ENCODE results near the gene NPAS3.

NPAS3 gene

DNA sequence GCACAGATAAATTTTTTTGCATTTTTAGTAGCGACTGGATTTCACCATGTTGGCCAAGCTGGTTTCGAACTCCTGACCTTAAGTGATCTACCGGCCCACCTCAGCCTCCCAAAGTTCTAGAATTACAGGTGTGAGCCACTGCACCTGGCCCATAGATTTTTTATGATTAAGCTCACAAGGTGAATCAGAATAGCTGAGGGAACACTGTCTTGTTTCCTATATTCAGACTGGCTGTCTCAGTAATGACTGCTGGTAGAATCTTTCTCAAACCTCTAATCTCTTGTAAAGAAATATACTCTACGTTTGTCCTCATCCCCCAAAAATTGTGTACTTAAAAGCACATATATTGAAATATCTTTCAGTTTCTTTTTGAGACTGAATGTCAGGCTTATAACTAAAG lies 650.1 kb downstream of the NPAS3 start:
- Mint-ChIP-seq H3K4me3 (no peak overlapping the region), H3K4me1 (no peaks in the 10 kb centered on the region), H3K9me3 (peaks cover 0 to 9% of the 10 kb centered on the region in 2 donors), H3K27ac (no peak overlapping the region), H3K27me3 (no peaks in the 10 kb centered on the region)
- DNase-seq = no peak
- no peak for ATAC-seq

DNA sequence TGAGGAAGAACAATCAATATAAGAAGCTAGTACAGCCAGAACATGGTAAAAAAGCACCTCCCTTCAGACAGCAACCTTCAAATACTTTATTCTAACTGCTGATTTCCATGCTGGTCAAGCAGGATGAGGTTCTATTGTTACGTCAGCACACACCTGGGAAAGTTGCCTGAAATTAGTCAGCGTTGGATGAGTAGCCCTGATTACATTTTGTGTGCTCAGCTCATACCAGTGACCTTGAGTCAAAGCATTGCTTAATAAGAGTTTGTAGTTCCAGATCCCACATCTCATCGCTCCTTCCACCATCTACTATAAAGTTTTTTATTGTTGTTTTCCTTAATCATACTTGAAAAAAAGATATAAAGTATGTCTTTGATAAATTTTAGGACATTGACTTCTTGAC lies 650.7 kb downstream of the NPAS3 start:
- no peaks in the 10 kb centered on the region for H3K27me3 Mint-ChIP-seq
- peaks cover 0 to 9% of the 10 kb centered on the region in 2 donors for H3K9me3 Mint-ChIP-seq
- no peak overlapping the region for H3K4me3 Mint-ChIP-seq
- no peak for DNase-seq
- no peaks in the 10 kb centered on the region for H3K4me1 Mint-ChIP-seq
- H3K27ac Mint-ChIP-seq = no peak overlapping the region
- no peak for ATAC-seq

DNA sequence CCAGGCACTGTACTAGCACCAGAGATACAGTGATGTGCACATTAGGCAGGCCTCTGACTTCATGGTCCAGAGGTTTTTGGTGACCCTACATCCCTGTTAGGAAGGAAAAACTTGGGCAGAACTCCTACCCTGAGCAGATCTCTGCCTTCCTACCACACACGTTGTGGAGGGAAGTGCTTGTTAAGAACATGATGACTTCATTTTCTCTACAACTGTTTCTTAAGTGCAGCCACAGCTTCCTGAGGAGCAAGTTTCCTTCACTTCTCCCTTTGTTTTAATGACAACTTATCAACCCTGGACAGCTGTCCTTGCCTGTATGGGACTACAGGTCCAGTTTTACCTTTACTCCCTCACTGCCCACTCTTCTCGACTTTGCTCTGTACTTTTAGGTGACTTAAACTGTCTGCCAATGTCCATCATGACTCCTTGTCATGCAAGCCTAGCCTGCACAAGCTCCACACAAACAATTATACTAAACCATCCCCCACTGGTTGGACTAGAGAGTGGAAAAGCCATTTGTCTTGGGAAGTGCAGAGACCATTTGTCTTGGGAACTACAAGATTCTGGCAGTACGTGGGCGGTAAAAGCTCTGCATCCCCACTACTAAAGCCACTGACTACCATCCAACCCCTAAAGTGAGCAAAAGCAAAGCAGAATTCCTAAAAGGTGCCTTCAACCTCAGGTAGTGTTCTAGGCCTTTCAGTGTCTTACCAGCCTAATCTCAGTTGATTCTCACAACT lies 652.4 kb downstream of the NPAS3 start:
- no peak for DNase-seq
- no peaks in the 10 kb centered on the region for H3K27me3 Mint-ChIP-seq
- H3K9me3 Mint-ChIP-seq = peaks cover 0 to 9% of the 10 kb centered on the region in 2 donors
- no peak overlapping the region for H3K27ac Mint-ChIP-seq
- H3K4me1 Mint-ChIP-seq = no peaks in the 10 kb centered on the region
- ATAC-seq = no peak
- H3K4me3 Mint-ChIP-seq = no peak overlapping the region

DNA sequence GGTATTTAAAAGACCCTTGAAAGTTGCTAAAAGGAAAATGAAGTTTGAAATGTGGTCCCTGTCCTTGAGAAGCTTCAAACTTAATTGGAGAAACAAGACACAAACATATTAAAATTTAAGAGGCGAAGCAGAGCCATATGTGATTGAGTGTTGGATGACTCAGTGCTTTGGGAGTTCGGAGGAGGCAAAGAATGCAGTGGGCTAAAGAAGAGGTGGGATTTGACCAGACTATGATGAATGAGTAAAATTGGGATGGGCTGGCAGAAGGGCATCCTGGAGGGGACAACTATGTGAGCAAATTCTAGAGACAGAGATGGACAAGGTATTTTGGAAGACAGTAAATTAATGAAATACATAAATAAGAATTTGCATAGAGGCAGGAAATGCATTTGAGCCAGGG lies 653.6 kb downstream of the NPAS3 start:
- Mint-ChIP-seq H3K9me3 (peaks cover 0 to 9% of the 10 kb centered on the region in 2 donors), H3K27ac (no peak overlapping the region), H3K4me1 (no peaks in the 10 kb centered on the region), H3K4me3 (no peak overlapping the region), H3K27me3 (no peaks in the 10 kb centered on the region)
- DNase-seq (no peak), ATAC-seq (no peak)

DNA sequence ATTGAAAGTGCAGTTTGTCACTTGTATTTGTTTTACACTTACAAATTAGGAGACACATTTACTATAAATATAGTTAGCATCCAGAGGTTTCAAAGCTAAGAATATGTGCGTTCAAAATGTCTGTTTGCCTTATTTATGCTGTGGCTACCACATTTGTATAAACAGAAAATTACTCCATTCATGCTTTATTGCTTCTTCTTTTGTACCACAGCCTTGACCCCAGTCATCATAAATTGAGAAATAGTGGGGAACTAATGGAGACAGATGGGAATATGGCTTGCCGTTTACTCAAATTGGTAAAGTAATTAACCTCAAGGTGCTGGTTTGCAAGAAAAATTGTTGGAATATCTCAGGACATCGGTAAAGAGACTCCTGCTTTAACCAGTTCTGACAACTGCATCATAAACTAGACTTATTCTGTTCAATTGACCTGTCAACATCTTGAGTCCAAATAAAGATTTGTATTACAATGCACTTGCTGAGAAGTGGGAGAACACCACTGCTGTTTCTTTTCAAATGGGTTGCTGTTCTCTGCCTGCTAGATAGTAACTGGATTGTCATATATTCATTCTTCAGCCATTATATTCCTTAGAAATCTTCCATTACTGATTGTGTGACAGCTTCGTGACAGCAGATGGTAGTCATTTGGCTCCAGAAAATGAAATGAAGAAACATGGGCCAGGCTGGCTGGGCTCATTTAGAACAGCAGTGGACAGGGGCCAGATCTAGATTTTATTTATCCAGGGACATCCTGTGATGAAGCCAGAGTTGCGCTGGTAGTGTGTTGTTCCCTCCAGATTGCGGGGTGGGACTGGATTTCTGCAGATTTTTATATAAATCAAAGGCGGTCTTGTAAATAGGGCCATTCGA lies 657.8 kb downstream of the NPAS3 start:
- no peak overlapping the region for H3K27ac Mint-ChIP-seq
- peaks cover 0 to 2% of the 10 kb centered on the region in 2 donors for H3K9me3 Mint-ChIP-seq
- H3K4me1 Mint-ChIP-seq = no peaks in the 10 kb centered on the region
- DNase-seq (no peak), ATAC-seq (no peak)
- peaks cover 7% of the 10 kb centered on the region for H3K27me3 Mint-ChIP-seq
- H3K4me3 Mint-ChIP-seq = no peak overlapping the region

DNA sequence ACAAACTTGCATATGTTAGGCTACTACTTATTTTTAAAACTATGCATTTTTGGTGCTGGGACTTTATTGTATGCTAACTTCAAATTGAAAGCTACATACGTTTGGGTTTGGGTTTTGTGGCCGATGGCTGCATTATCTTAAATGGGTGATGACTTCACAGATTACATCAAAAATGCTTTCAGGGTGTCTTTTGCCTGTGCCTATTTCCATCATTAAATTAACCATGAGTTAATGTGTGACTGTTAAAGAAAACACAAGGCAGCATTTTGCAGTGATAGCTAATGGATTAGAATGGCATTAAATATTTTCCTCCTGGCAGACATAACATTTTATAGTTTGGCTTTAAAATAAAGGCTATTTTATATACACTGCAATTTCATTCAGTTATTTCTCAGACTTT lies 659.9 kb downstream of the NPAS3 start:
- DNase-seq = no peak
- no peaks in the 10 kb centered on the region for H3K4me1 Mint-ChIP-seq
- no peak for ATAC-seq
- H3K27me3 Mint-ChIP-seq = peaks cover 7% of the 10 kb centered on the region
- no peaks in the 10 kb centered on the region for H3K9me3 Mint-ChIP-seq
- H3K27ac Mint-ChIP-seq = no peak overlapping the region
- H3K4me3 Mint-ChIP-seq = no peak overlapping the region

DNA sequence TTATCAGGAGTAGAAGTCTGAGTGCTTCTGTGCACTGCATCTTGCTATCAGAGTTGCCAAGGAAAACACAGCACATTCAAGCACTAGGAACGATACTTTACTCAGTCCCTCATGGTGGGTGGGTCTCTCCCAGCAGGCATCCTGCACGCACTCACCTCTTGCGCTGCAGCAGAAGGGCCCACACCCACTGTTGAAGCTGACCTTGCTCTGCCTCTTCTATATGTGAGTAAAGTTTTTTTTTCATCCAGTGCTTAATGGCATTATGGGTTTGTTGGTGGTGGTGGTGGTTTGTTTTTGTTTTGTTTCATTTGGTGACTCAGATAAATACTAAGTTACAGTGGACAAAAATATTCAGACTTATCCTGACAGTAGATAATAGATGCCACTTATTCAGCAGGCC lies 663.7 kb downstream of the NPAS3 start:
- Mint-ChIP-seq H3K27ac (no peak overlapping the region), H3K9me3 (no peaks in the 10 kb centered on the region), H3K27me3 (peaks cover 7% of the 10 kb centered on the region), H3K4me1 (no peaks in the 10 kb centered on the region), H3K4me3 (no peak overlapping the region)
- DNase-seq = no peak
- ATAC-seq = no peak

DNA sequence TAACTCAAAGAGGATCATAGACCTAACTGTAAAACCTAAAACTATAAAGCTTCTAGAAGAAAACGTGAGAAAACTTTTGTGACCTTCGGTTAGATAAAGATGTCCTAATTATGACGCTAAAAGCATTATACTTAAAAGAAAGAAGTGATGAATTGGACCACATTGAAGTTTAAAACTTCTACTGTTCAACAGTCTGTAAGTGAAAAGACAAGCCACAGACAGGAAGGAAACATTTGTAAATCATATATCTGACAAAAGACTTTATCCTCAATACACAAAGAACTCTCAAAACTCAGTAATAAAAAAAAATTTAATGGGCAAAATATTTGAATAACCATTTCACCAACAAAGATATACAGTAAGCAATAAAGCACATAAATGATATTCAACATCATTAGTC lies 667.9 kb downstream of the NPAS3 start:
- H3K9me3 Mint-ChIP-seq = no peaks in the 10 kb centered on the region
- DNase-seq = no peak
- no peak overlapping the region for H3K27ac Mint-ChIP-seq
- H3K27me3 Mint-ChIP-seq = no peaks in the 10 kb centered on the region
- H3K4me3 Mint-ChIP-seq = no peak overlapping the region
- no peak for ATAC-seq
- no peaks in the 10 kb centered on the region for H3K4me1 Mint-ChIP-seq

DNA sequence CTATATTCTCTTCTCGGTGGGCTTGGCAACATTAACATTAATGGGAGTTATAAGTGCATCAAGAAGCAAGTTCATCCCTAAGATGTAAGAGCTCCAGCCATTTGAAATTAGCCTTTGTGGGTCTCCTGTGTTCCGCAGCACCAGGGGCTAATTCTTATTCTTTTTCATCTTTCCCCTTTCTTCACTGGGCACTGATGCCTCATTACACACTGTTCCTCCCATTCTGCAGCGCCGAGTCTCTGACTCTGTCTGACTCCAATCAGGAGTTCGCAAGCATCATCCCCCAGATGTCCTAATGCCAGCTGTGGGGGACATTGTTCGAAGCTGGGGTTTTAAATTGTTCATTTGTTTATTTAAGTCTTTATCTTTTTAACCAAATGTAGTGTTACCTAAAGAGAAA lies 670.9 kb downstream of the NPAS3 start:
- DNase-seq = no peak
- H3K4me1 Mint-ChIP-seq = no peaks in the 10 kb centered on the region
- no peak overlapping the region for H3K4me3 Mint-ChIP-seq
- peak overlapping the region in 1 of 2 donors; percentile 79 for H3K27ac Mint-ChIP-seq
- H3K27me3 Mint-ChIP-seq = no peaks in the 10 kb centered on the region
- no peaks in the 10 kb centered on the region for H3K9me3 Mint-ChIP-seq
- no peak for ATAC-seq

DNA sequence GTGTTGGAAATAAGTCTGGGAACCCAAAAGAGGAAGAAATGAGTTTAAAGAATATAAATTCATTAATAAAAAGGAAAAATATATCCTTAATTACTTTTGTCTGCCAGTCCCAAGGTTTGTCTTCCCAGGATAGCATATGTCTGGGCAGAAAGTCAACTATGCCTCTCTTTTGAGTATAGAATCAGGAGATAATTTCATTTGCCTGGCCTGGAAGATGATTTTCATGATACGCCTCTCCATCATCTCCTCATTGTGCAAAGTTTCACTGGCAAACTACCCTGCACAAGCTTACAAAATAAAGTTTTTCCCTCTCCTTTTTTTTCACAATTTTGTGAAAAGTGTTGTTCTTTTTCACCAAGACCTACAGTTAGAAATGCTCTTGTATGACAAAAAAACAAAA lies 671.4 kb downstream of the NPAS3 start:
- Mint-ChIP-seq H3K4me3 (no peak overlapping the region), H3K27me3 (no peaks in the 10 kb centered on the region), H3K9me3 (no peaks in the 10 kb centered on the region), H3K27ac (no peak overlapping the region), H3K4me1 (no peaks in the 10 kb centered on the region)
- ATAC-seq (no peak), DNase-seq (no peak)

DNA sequence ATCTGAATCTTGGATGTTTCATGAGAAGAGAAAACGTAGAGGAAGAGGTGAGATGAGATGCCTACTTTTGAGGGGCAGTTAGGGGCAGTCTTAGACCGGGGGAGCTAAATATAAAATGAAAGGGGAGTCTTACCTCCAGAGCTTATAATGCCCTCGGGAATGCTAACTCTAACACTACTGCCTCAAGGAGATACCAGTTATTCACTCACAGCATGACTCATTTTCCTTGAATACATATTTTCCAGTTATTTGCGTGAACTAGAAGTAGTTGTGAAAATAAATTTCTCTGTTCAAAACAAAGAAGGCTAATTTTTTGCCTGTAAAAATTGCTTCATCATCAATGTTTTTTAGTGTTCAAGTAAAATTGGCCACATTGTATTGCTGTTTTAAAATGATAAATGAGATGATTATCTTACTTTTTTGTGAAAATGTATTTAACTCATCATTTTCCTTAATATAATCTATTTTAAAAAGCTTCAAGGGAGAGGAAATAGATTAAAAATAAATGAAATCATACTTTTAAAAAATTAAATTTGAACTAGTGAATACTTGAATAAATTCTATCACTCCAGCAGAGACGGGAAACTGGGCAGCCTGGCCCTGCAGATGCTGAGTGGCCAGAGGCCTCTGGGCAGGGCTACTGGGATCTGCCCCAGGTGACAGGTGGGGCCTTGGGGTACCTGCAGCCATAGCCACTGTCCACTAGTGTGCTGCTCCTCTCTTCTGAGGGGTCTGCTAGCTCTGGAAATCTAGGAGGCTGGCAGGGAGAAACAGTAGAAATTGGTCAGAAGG lies 672.9 kb downstream of the NPAS3 start:
- ATAC-seq (no peak), DNase-seq (no peak)
- H3K27me3 Mint-ChIP-seq = no peaks in the 10 kb centered on the region
- H3K4me1 Mint-ChIP-seq = no peaks in the 10 kb centered on the region
- H3K27ac Mint-ChIP-seq = no peak overlapping the region
- H3K4me3 Mint-ChIP-seq = no peak overlapping the region
- H3K9me3 Mint-ChIP-seq = no peaks in the 10 kb centered on the region

DNA sequence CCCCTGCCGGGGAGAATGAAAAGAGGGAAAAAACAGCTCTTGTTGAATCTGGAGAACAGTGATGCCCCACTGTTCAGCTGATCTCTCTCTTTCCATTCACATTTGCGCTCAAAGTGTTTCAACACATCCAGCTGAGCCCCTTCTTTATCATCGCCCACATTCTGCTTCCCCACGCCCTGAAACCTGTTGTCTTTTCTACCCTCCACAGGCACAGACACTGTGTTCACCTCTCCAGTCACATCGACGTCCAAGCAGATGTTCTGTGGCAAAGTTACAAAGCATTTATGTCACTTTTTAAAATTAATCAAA lies 673.5 kb downstream of the NPAS3 start:
- Mint-ChIP-seq H3K27me3 (no peaks in the 10 kb centered on the region), H3K9me3 (no peaks in the 10 kb centered on the region), H3K4me1 (no peaks in the 10 kb centered on the region), H3K4me3 (no peak overlapping the region), H3K27ac (no peak overlapping the region)
- ATAC-seq (no peak), DNase-seq (no peak)

DNA sequence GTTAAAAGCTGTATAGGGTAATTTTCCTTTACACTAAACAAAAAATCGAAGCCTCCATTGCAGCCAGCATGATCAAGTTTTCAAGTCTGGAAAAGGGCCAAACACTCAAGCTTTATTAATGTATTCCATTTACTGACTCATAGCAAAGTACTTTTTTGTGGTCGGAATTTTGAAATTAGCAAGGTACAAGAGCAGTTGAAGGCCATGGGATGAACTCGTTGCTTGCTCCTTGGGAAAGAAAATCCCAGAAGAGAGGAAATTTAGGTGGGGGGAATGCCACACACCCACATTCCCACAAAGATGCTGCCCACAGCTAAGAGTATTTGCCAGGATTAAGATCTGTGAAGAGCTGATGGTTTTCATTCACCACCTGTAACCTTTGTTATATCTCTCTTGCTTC lies 678.5 kb downstream of the NPAS3 start:
- Mint-ChIP-seq H3K27ac (no peak overlapping the region), H3K9me3 (no peaks in the 10 kb centered on the region), H3K27me3 (no peaks in the 10 kb centered on the region), H3K4me1 (no peaks in the 10 kb centered on the region), H3K4me3 (no peak overlapping the region)
- DNase-seq (no peak), ATAC-seq (no peak)

DNA sequence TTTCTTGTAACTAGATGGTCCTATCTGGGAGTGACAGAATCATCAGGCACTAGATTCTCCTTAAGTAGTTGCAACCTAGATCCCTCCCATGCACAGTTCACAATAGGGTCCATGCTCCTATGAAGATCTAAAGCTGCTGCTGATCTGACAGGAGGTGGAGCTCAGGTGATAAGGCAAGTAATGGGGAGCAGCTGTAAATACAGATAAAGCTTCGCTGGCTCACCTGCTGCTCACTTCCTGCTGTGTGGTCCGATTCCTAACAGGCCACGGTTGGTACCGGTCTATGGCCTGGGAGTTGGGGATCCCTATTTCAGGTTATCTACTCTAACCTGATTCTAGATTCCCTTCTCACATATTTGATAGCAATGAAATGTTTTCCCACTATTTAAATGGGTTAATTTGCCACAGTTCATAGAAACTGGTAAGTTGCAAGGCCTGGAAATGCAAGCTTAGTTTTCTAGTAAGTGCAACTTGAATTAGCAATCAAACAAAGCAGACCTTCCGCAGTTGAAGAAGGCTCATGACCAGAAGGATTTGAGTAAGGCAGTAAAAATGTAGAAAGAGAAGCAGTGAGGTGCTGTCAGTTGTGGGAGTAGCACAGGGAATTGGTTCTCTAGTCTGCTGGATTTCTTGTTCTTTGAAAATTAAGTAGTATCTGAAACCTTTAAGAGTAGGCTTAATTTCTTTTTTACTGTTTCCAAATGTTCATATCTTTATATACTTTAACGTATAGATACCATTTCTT lies 679.9 kb downstream of the NPAS3 start:
- no peak overlapping the region for H3K4me3 Mint-ChIP-seq
- H3K4me1 Mint-ChIP-seq = no peaks in the 10 kb centered on the region
- peaks cover 0 to 2% of the 10 kb centered on the region in 2 donors for H3K9me3 Mint-ChIP-seq
- no peaks in the 10 kb centered on the region for H3K27me3 Mint-ChIP-seq
- no peak overlapping the region for H3K27ac Mint-ChIP-seq
- ATAC-seq (no peak), DNase-seq (no peak)

DNA sequence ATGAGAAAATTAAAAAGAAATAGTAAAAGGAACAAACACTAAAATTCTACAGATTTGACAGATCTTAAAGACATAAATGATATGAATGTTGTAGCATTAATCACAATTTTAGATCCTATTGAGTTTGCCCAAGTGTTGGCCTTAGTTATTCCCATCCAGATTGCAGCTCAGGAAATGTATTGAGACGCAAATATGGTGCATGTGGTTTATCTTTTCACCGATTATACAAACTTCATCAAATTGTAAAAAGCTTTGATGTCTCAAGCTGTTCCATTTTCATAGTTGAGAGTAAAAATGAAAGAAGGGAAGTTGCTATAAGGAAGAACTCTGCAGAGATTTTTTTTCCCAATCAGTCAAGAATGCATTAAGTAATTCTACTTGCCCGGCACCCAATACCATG lies 683.8 kb downstream of the NPAS3 start:
- Mint-ChIP-seq H3K27me3 (no peaks in the 10 kb centered on the region), H3K27ac (no peak overlapping the region), H3K9me3 (peaks cover 0 to 4% of the 10 kb centered on the region in 2 donors)

More for the DNA sequence above, 683.8 kb downstream of the NPAS3 start:
- Mint-ChIP-seq H3K4me1 (no peaks in the 10 kb centered on the region), H3K4me3 (no peak overlapping the region)
- ATAC-seq (no peak), DNase-seq (no peak)
